ENCODE measurements around the gene CCDC86. TPM values are rescaled to one million over a fixed set of nuclear protein-coding genes. Genes with fewer than 3 reads are reported as not detected.
A peak's percentile ranks its signal among the peaks of the same experiment; 100 is the strongest.

Gene CCDC86
- total and polyA plus RNA-seq, 12 donors: 14.7 to 52.4 (median 29.8) TPM

- 87 to 96% (median 93%) methylated on average over 4 to 7 of the region's 7 CpGs for WGBS, 4 donors
- no peak overlapping the region for H3K27ac ChIP-seq
- TF ChIP-seq CTCF (IDR thresholded peaks at IDR 0.05): no peak
- TF ChIP-seq POLR2A (IDR thresholded peaks at IDR 0.05): no peak
These were observed 27.5 kb downstream of the CCDC86 start for GRCh38 chr11:60869451-60869825.

GRCh38 chr11:60870276-60870675 lies 28.4 kb downstream of the CCDC86 start:
- no peak for TF ChIP-seq POLR2A (IDR thresholded peaks at IDR 0.05)
- TF ChIP-seq CTCF (IDR thresholded peaks at IDR 0.05): no peak
- H3K27ac ChIP-seq: no peak overlapping the region
- intact Hi-C loops (cut with DNase I): no loop called here
- H3K4me3 ChIP-seq: no peak overlapping the region
- H3K4me1 ChIP-seq (replicated peaks in 1 of 2): peaks cover 0 to 22% of the 10 kb centered on the region in 2 donors
- no peaks in the 10 kb centered on the region for H3K27me3 ChIP-seq
- no peaks in the 10 kb centered on the region for H3K36me3 ChIP-seq (replicated peaks in 1 of 2)
- peak in 1 of 7 donors; percentile 48 for DNase-seq
- no peaks in the 10 kb centered on the region for H3K9me3 ChIP-seq (replicated peaks in 1 of 3)
- 70 to 96% (median 77%) methylated on average over 2 to 3 of the region's 3 CpGs for WGBS, 4 donors

More at GRCh38 chr11:60869451-60869825, 27.5 kb downstream of the CCDC86 start:
- no peak overlapping the region for H3K4me3 ChIP-seq
- H3K9me3 ChIP-seq (replicated peaks in 1 of 3): no peaks in the 10 kb centered on the region
- peaks cover 0 to 22% of the 10 kb centered on the region in 2 donors for H3K4me1 ChIP-seq (replicated peaks in 1 of 2)
- peak in 2 of 7 donors; percentile 5 to 28 for DNase-seq
- H3K27me3 ChIP-seq: no peaks in the 10 kb centered on the region
- intact Hi-C loops (cut with DNase I): no loop called here
- no peaks in the 10 kb centered on the region for H3K36me3 ChIP-seq (replicated peaks in 1 of 2)

GRCh38 chr11:60870733-60871377 lies 28.9 kb downstream of the CCDC86 start:
- no peaks in the 10 kb centered on the region for H3K36me3 ChIP-seq (replicated peaks in 1 of 2)
- intact Hi-C loops (cut with DNase I): no loop called here
- 81 to 86% (median 83%) methylated on average over 9 to 13 of the region's 13 CpGs for WGBS, 4 donors
- DNase-seq: no peak
- peaks cover 0 to 22% of the 10 kb centered on the region in 2 donors for H3K4me1 ChIP-seq (replicated peaks in 1 of 2)
- TF ChIP-seq CTCF (IDR thresholded peaks at IDR 0.05) (no peak), POLR2A (IDR thresholded peaks at IDR 0.05) (no peak)
- H3K9me3 ChIP-seq (replicated peaks in 1 of 3): no peaks in the 10 kb centered on the region
- H3K27me3 ChIP-seq: no peaks in the 10 kb centered on the region
- H3K4me3 ChIP-seq: no peak overlapping the region
- H3K27ac ChIP-seq: no peak overlapping the region

- Histone ChIP-seq H3K27ac (peak overlapping the region in 2 of 5 donors; percentile 5 to 20), H3K4me3 (no peak overlapping the region), H3K4me1 (replicated peaks in 1 of 2) (peaks cover 0 to 22% of the 10 kb centered on the region in 2 donors), H3K27me3 (no peaks in the 10 kb centered on the region), H3K9me3 (replicated peaks in 1 of 3) (no peaks in the 10 kb centered on the region), H3K36me3 (replicated peaks in 1 of 2) (no peaks in the 10 kb centered on the region)
- TF ChIP-seq POLR2A (IDR thresholded peaks at IDR 0.05) (no peak), CTCF (IDR thresholded peaks at IDR 0.05) (peak in 3 of 6 experiments; percentile 22 to 33 (median 32))
- intact Hi-C loops (cut with DNase I): no loop called here
- WGBS, 4 donors: 83 to 85% (median 84%) methylated on average over 4 to 7 of the region's 7 CpGs
- DNase-seq: peak in 5 of 7 donors; percentile 41 to 60 (median 49)
These were observed 29.6 kb downstream of the CCDC86 start for GRCh38 chr11:60871378-60872061.

All from adrenal gland (tissue), 12 donors.